H1 (cell line): ENCODE data around the gene STAM. TPM values are rescaled to one million over a fixed set of nuclear protein-coding genes. Genes with fewer than 3 reads are reported as not detected.

Source experiments
- BRCA1 ChIP-seq: IDR thresholded peaks from 2 replicates; pipeline ENCODE4 v1.6.1; 2012; ENCODE audit warnings: low read depth, low read length, improper control_type of control experiment
- CHD1 ChIP-seq: IDR thresholded peaks from 2 replicates; pipeline ENCODE4 v1.6.1; 2012; ENCODE audit warnings: low read depth, low read length, improper control_type of control experiment
- CTBP2 ChIP-seq: IDR thresholded peaks from 2 replicates; pipeline ENCODE4 v1.7.0; 2011; ENCODE audit warnings: borderline replicate concordance, mild to moderate bottlenecking, moderate library complexity, mixed read lengths, low read length; ENCODE audit not compliant: insufficient read depth, insufficient read length
- HDAC6 ChIP-seq: IDR thresholded peaks from one replicate; pipeline ENCODE4 v1.7.1; 2012; ENCODE audit warnings: low read depth, mild to moderate bottlenecking, inconsistent platforms, low read length, moderate library complexity
- KDM5A ChIP-seq: fragments of 200-600 bp; IDR thresholded peaks from 2 replicates; pipeline ENCODE4 v1.7.1; 2012; ENCODE audit warnings: mild to moderate bottlenecking, low read length, inconsistent platforms, mixed read lengths
- POLR2AphosphoS5 ChIP-seq: IDR thresholded peaks from 2 replicates; pipeline ENCODE4 v1.6.1; 2011; ENCODE audit warnings: low read depth, low read length
- RBBP5 ChIP-seq: IDR thresholded peaks from 2 replicates; pipeline ENCODE4 v1.7.1; 2012; ENCODE audit warnings: low read depth, mild to moderate bottlenecking, inconsistent platforms, low read length, moderate library complexity, borderline replicate concordance
- SP2 ChIP-seq: IDR thresholded peaks from 2 replicates; pipeline ENCODE4 v1.6.1; 2012; ENCODE audit warnings: mild to moderate bottlenecking, low read length, inconsistent platforms
- SUZ12 ChIP-seq: fragments of 200-600 bp; sonication (generic); IDR thresholded peaks from 2 replicates; pipeline ENCODE4 v1.6.1; 2012; ENCODE audit warnings: mild to moderate bottlenecking, inconsistent platforms, low read length, moderate library complexity, mixed read lengths
- YY1 ChIP-seq: IDR thresholded peaks from 2 replicates; pipeline ENCODE4 v1.6.1; 2011; ENCODE audit warnings: low read depth, mild to moderate bottlenecking, low read length
- polyA plus RNA-seq, 7 experiments: library from polyadenylated mRNA; depleted of rRNA in 3 of 7; stranded (reverse) in 5 of 7; unstranded in 2 of 7; fragments of >200 nt in 5 of 7; fragments of 200-250 nt in 2 of 7; gene quantifications; 1 replicate in 5 of 7; 2 replicates in 1 of 7; 4 replicates in 1 of 7; pipeline versions ENCODE4 v1.2.1 to v1.2.3, GENCODE V29; 2011 to 2013; ENCODE audit warnings: missing spikeins in 2 of 7, mixed read lengths in 2 of 7
- total RNA-seq: library from RNA; stranded (reverse); fragmentation: NEBNext Ultra II Directional; extraction: Animal tissue kit (Norgen Biotek cat#: 25700); gene quantifications from 2 replicates; pipeline ENCODE4 v1.2.1, GENCODE V29; 2021
- TF ChIP-seq, protein P1 (sequence below): fragments of 300-600 bp; sonication (generic); IDR thresholded peaks from 2 replicates; pipeline ENCODE4 v1.7.1; 2012; ENCODE audit warnings: low read length, moderate library complexity, mild to moderate bottlenecking, inconsistent platforms; ENCODE audit not compliant: insufficient replicate concordance

STAM gene
- total and polyA plus RNA-seq, 2 of the 8 experiments (the other 6 are each of a cell fraction or from before 2014, with no cell fraction given) = 22.0 to 27.8 TPM

DNA sequence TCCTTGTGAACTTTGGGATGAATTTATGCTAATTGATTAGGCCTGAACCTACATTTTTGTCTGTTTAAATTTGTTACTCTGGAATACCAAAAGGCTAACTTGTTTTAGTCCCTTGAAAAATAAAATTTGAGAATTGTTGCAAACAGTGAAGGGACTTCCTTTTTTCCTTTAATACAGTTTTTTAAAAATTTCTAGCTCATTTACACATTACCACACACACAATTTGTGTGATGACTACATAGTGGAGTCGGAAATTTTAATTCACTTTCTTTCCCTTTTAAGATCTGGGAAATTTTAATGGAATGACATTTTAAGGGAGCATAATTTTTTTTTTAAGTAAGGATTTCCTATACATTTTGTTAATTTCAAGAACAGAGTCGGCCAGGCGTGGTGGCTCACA lies 99.5 kb downstream of the STAM start (continued):
- TF ChIP-seq, protein P1, sequence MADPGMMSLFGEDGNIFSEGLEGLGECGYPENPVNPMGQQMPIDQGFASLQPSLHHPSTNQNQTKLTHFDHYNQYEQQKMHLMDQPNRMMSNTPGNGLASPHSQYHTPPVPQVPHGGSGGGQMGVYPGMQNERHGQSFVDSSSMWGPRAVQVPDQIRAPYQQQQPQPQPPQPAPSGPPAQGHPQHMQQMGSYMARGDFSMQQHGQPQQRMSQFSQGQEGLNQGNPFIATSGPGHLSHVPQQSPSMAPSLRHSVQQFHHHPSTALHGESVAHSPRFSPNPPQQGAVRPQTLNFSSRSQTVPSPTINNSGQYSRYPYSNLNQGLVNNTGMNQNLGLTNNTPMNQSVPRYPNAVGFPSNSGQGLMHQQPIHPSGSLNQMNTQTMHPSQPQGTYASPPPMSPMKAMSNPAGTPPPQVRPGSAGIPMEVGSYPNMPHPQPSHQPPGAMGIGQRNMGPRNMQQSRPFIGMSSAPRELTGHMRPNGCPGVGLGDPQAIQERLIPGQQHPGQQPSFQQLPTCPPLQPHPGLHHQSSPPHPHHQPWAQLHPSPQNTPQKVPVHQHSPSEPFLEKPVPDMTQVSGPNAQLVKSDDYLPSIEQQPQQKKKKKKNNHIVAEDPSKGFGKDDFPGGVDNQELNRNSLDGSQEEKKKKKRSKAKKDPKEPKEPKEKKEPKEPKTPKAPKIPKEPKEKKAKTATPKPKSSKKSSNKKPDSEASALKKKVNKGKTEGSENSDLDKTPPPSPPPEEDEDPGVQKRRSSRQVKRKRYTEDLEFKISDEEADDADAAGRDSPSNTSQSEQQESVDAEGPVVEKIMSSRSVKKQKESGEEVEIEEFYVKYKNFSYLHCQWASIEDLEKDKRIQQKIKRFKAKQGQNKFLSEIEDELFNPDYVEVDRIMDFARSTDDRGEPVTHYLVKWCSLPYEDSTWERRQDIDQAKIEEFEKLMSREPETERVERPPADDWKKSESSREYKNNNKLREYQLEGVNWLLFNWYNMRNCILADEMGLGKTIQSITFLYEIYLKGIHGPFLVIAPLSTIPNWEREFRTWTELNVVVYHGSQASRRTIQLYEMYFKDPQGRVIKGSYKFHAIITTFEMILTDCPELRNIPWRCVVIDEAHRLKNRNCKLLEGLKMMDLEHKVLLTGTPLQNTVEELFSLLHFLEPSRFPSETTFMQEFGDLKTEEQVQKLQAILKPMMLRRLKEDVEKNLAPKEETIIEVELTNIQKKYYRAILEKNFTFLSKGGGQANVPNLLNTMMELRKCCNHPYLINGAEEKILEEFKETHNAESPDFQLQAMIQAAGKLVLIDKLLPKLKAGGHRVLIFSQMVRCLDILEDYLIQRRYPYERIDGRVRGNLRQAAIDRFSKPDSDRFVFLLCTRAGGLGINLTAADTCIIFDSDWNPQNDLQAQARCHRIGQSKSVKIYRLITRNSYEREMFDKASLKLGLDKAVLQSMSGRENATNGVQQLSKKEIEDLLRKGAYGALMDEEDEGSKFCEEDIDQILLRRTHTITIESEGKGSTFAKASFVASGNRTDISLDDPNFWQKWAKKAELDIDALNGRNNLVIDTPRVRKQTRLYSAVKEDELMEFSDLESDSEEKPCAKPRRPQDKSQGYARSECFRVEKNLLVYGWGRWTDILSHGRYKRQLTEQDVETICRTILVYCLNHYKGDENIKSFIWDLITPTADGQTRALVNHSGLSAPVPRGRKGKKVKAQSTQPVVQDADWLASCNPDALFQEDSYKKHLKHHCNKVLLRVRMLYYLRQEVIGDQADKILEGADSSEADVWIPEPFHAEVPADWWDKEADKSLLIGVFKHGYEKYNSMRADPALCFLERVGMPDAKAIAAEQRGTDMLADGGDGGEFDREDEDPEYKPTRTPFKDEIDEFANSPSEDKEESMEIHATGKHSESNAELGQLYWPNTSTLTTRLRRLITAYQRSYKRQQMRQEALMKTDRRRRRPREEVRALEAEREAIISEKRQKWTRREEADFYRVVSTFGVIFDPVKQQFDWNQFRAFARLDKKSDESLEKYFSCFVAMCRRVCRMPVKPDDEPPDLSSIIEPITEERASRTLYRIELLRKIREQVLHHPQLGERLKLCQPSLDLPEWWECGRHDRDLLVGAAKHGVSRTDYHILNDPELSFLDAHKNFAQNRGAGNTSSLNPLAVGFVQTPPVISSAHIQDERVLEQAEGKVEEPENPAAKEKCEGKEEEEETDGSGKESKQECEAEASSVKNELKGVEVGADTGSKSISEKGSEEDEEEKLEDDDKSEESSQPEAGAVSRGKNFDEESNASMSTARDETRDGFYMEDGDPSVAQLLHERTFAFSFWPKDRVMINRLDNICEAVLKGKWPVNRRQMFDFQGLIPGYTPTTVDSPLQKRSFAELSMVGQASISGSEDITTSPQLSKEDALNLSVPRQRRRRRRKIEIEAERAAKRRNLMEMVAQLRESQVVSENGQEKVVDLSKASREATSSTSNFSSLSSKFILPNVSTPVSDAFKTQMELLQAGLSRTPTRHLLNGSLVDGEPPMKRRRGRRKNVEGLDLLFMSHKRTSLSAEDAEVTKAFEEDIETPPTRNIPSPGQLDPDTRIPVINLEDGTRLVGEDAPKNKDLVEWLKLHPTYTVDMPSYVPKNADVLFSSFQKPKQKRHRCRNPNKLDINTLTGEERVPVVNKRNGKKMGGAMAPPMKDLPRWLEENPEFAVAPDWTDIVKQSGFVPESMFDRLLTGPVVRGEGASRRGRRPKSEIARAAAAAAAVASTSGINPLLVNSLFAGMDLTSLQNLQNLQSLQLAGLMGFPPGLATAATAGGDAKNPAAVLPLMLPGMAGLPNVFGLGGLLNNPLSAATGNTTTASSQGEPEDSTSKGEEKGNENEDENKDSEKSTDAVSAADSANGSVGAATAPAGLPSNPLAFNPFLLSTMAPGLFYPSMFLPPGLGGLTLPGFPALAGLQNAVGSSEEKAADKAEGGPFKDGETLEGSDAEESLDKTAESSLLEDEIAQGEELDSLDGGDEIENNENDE = no peak
- no peak for TF ChIP-seq SUZ12
- TF ChIP-seq KDM5A = no peak
- TF ChIP-seq SP2 = no peak
- TF ChIP-seq CTBP2 = no peak
- TF ChIP-seq YY1 = no peak
- TF ChIP-seq RBBP5 = no peak
- TF ChIP-seq HDAC6 = no peak
- no peak for TF ChIP-seq CHD1
- TF ChIP-seq POLR2AphosphoS5 = no peak
- TF ChIP-seq BRCA1 = no peak
